HepG2 (cell line): ENCODE data around the gene ALDH3B1. TPM values are rescaled to one million over a fixed set of nuclear protein-coding genes. Genes with fewer than 3 reads are reported as not detected.

Source experiments
- ATAC-seq: fragments of 200-7000 bp; cut with Tn5 transposase; 3 replicates; pipeline ENCODE4 v1.9.1; 2020; ENCODE audit warnings: mild to moderate bottlenecking, moderate library complexity
- BruUV-seq: library from RNA; stranded (reverse); fragments of 400-500 nt; replicated peaks from 2 replicates; lab custom pipeline; 2021; lab: Mats Ljungman, UMichigan
- CTCF ChIA-PET: fragments of 300-600 bp; formaldehyde crosslinking; extraction: SDS; loops from one replicate; lab custom pipeline; 2021; ENCODE audit warnings: low total read pairs, inconsistent platforms, low intra/inter-chr PET ratio; lab: Yijun Ruan, JAX
- POLR2A ChIA-PET: fragments of 350-600 bp; sonication (Branson Sonifier 250); formaldehyde crosslinking; loops from one replicate; lab custom pipeline; 2020; ENCODE audit warnings: antibody characterized with exemption, inconsistent platforms; lab: Yijun Ruan, JAX
- DNase-seq: peaks from one replicate; pipeline ENCODE4 v3.0.0-alpha.2; 2015; ENCODE audit warnings: low spot score
- FAIRE-seq: peaks from 3 replicates; lab custom pipeline; 2011; peaks lifted over from hg19 to GRCh38; lab: Jason Lieb, UNC
- H2AFZ ChIP-seq: one replicate; pipeline ENCODE4 v1.6.1; 2011; ENCODE audit warnings: low read length, inconsistent platforms
- H3K27ac ChIP-seq: fragments of 300-600 bp; 3 replicates; pipeline ENCODE4 v1.8.0; 2011; ENCODE audit warnings: mixed run types, mild to moderate bottlenecking, mixed read lengths, low read length, inconsistent platforms; ENCODE audit not compliant: insufficient read depth; ENCODE audit errors: extremely low read length
- H3K27me3 ChIP-seq, 2 experiments: fragments of 200-600 bp in 1 of 2; 2 replicates in 1 of 2; 3 replicates in 1 of 2; pipeline versions ENCODE4 v1.6.0 to v1.8.0; 2011; ENCODE audit warnings: low read length in 2 of 2, mild to moderate bottlenecking in 2 of 2, moderate library complexity in 2 of 2, inconsistent platforms in 1 of 2; ENCODE audit not compliant: insufficient read depth in 2 of 2, control insufficient read depth in 1 of 2
- H3K36me3 ChIP-seq, 2 experiments: fragments of 200-600 bp in 1 of 2; replicated peaks in 1 of 2; 2 replicates in 1 of 2; 3 replicates in 1 of 2; pipeline versions ENCODE4 v1.5.1 to v1.8.0; 2011; ENCODE audit warnings: low read length in 2 of 2, inconsistent platforms in 1 of 2; ENCODE audit not compliant: insufficient read depth in 2 of 2, control insufficient read depth in 1 of 2
- H3K4me1 ChIP-seq: 2 replicates; pipeline ENCODE4 v1.5.1; 2012; ENCODE audit warnings: low read length, inconsistent platforms; ENCODE audit not compliant: insufficient read depth
- H3K4me2 ChIP-seq: 2 replicates; pipeline ENCODE4 v1.6.0; 2011; ENCODE audit warnings: low read depth, low read length, inconsistent platforms
- H3K4me3 ChIP-seq, 3 experiments: fragments of 200-600 bp in 1 of 3; sonication (generic), shearing (Covaris generic) in 1 of 3; replicated peaks in 1 of 3; 2 replicates each; pipeline ENCODE4 v1.5.1; 2011 to 2016; ENCODE audit warnings: low read length in 3 of 3, inconsistent platforms in 2 of 3, low read depth in 2 of 3, mild to moderate bottlenecking in 2 of 3, control low read depth in 1 of 3, mixed read lengths in 1 of 3; ENCODE audit not compliant: insufficient read depth in 1 of 3
- H3K79me2 ChIP-seq: one replicate; pipeline ENCODE4 v1.6.1; 2011; ENCODE audit warnings: low read length, inconsistent platforms; ENCODE audit not compliant: insufficient read depth
- H3K9ac ChIP-seq: 2 replicates; pipeline ENCODE4 v1.6.0; 2011; ENCODE audit warnings: mild to moderate bottlenecking, low read depth, low read length, inconsistent platforms; ENCODE audit not compliant: insufficient read depth
- H3K9me3 ChIP-seq: 2 replicates; pipeline ENCODE4 v1.5.1; 2012; ENCODE audit warnings: mild to moderate bottlenecking, low read length
- H4K20me1 ChIP-seq: 2 replicates; pipeline ENCODE4 v1.6.0; 2011; ENCODE audit warnings: inconsistent platforms, mild to moderate bottlenecking, low read length, moderate library complexity; ENCODE audit not compliant: insufficient read depth
- ATF2 ChIP-seq: sonication (generic); formaldehyde crosslinking; IDR thresholded peaks from 2 replicates; pipeline ENCODE4 v1.4.0; 2020; ENCODE audit warnings: missing genetic modification reagents
- CREB3 ChIP-seq: sonication (generic); formaldehyde crosslinking; IDR thresholded peaks from 2 replicates; pipeline ENCODE4 v1.5.0; 2020; ENCODE audit warnings: missing genetic modification reagents
- DMAP1 ChIP-seq: IDR thresholded peaks from 2 replicates; pipeline ENCODE4 v1.6.1; 2016
- FOXA1 ChIP-seq, 2 experiments: fragments of 450-650 bp in 1 of 2; sonication (generic) in 1 of 2; formaldehyde crosslinking in 1 of 2; IDR thresholded peaks; 2 replicates each; pipeline versions ENCODE4 v1.4.0 to v1.6.1; 2016 to 2020; ENCODE audit warnings: missing genetic modification reagents in 1 of 2
- KLF15 ChIP-seq: sonication (generic); formaldehyde crosslinking; IDR thresholded peaks from 2 replicates; pipeline ENCODE4 v1.8.1; 2023; ENCODE audit warnings: borderline replicate concordance, mild to moderate bottlenecking, inconsistent platforms, missing genetic modification reagents, mixed read lengths
- KLF9 ChIP-seq: IDR thresholded peaks from 2 replicates; pipeline ENCODE4 v1.6.1; 2016; ENCODE audit warnings: low read depth
- MTF1 ChIP-seq: sonication (generic); formaldehyde crosslinking; IDR thresholded peaks from 2 replicates; pipeline ENCODE4 v1.5.0; 2020; ENCODE audit warnings: missing genetic modification reagents
- NR2F1 ChIP-seq, 2 experiments: fragments of 450-650 bp in 1 of 2; formaldehyde crosslinking in 1 of 2; IDR thresholded peaks; 2 replicates each; pipeline versions ENCODE4 v1.5.0 to v1.6.1; 2016 to 2020; ENCODE audit warnings: mild to moderate bottlenecking in 1 of 2, missing compliant biosample characterization in 1 of 2, missing genetic modification reagents in 1 of 2, moderate library complexity in 1 of 2
- POLR2AphosphoS5 ChIP-seq: IDR thresholded peaks from 2 replicates; pipeline ENCODE4 v1.6.1; 2012; ENCODE audit warnings: low read depth, low read length
- SP5 ChIP-seq: IDR thresholded peaks from 2 replicates; pipeline ENCODE4 v1.6.1; 2016; ENCODE audit warnings: low read depth, borderline replicate concordance
- ZNF136 ChIP-seq: sonication (generic); formaldehyde crosslinking; IDR thresholded peaks from 2 replicates; pipeline ENCODE4 v1.8.1; 2022; ENCODE audit warnings: low read depth, mild to moderate bottlenecking, moderate library complexity, missing genetic modification reagents
- ZNF20 ChIP-seq: sonication (generic); formaldehyde crosslinking; IDR thresholded peaks from 2 replicates; pipeline ENCODE4 v1.4.0; 2020; ENCODE audit warnings: mild to moderate bottlenecking, moderate library complexity, missing genetic modification reagents
- ZNF724P ChIP-seq: sonication (generic); formaldehyde crosslinking; IDR thresholded peaks from 2 replicates; pipeline ENCODE4 v1.8.0; 2022; ENCODE audit warnings: missing genetic modification reagents, borderline replicate concordance
- ZNF891 ChIP-seq: sonication (generic); formaldehyde crosslinking; IDR thresholded peaks from 2 replicates; pipeline ENCODE4 v1.5.0; 2020; ENCODE audit warnings: mild to moderate bottlenecking, missing genetic modification reagents
- WGBS: methylation state at CpG from one replicate; pipeline ENCODE4 v1.1.6; 2017; ENCODE audit warnings: low lambda C conversion rate; 5-methylcytosine and 5-hydroxymethylcytosine counted together
- in situ Hi-C: cut with HindIII; loops from 2 replicates; pipeline ENCODE4 v1.10.0; 2017; ENCODE audit warnings: low pct_unique_long_range_greater_than_20kb; ENCODE audit not compliant: extremely low pct_ligation_motif_present
- intact Hi-C: fragments of 100-400 bp; cut with micrococcal nuclease; formaldehyde crosslinking; loops from one replicate; pipeline ENCODE4 v1.10.0; 2022; ENCODE audit not compliant: unreplicated experiment
- polyA plus RNA-seq, 8 experiments: library from polyadenylated mRNA; depleted of rRNA in 3 of 8; stranded (reverse) in 7 of 8; unstranded in 1 of 8; fragments of >200 nt; fragmentation: Illumina TruSeq in 4 of 8; extraction: Trizol in 4 of 8; gene quantifications; 2 replicates each; pipeline versions ENCODE4 v1.2.1 to v1.2.3, GENCODE V29; 2011 to 2016; ENCODE audit warnings: low read depth in 4 of 8, missing spikeins in 1 of 8, mixed read lengths in 1 of 8; ENCODE audit not compliant: insufficient read depth in 1 of 8
- total RNA-seq, 5 experiments: library from RNA; depleted of rRNA; stranded (reverse); fragments of >200 nt; fragmentation: Illumina TruSeq; extraction: Trizol; gene quantifications; 2 replicates each; pipeline ENCODE4 v1.2.3, GENCODE V29; 2016; ENCODE audit warnings: low read depth in 1 of 5
- TF ChIP-seq, protein P1 (sequence below): sonication (generic); formaldehyde crosslinking; IDR thresholded peaks from 2 replicates; pipeline ENCODE4 v1.8.0; 2022; ENCODE audit warnings: mild to moderate bottlenecking, missing genetic modification reagents
- TF ChIP-seq, protein P2 (sequence below): IDR thresholded peaks from 2 replicates; pipeline ENCODE4 v1.4.0; 2020; ENCODE audit warnings: mild to moderate bottlenecking, missing genetic modification reagents

ALDH3B1 gene
- total and polyA plus RNA-seq, 2 of the 13 experiments (the other 11 are each of a cell fraction or from before 2014, with no cell fraction given) = 4.0 to 6.7 TPM

DNA sequence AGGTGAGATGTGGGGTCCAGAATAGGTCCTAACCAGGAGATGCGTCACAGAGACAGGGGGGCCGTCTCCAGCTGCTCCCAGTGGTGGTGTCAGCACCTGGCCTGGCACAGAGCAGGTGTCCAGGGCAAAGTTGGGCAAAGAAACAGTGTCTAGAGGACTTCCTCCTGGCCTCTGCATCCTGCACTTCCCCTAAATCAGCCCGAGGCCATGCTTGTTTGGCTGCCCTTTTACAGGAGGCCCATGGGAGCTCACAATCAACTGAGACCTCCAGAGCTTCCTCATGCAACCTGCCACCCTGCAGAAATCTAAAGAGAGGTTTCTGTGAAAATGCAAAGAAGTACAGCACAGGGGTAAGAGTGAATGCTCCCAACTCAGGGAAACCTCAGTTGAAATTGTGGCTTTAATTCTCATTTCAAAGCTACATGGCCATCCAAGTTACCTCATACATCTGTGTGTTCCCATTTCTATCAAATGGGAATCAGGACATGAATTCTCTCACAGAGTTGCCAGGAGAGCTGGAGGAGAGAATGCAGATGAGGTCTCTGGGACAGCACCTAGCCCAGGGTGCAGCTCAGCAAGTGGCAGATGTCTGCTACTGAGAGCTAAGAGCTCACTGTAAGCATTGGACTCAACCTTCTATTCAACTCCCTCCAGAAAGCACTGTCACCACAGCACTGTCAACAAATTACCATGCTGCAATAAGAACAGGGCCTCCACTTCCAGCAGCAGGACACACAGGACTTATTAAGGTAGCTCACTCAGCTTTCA is 61.3 kb downstream of the ALDH3B1 start:
- H2AFZ ChIP-seq = no peak overlapping the region
- H3K79me2 ChIP-seq = peaks cover 20% of the 10 kb centered on the region
- no peaks in the 10 kb centered on the region for H3K27me3 ChIP-seq
- TF ChIP-seq, protein P1, sequence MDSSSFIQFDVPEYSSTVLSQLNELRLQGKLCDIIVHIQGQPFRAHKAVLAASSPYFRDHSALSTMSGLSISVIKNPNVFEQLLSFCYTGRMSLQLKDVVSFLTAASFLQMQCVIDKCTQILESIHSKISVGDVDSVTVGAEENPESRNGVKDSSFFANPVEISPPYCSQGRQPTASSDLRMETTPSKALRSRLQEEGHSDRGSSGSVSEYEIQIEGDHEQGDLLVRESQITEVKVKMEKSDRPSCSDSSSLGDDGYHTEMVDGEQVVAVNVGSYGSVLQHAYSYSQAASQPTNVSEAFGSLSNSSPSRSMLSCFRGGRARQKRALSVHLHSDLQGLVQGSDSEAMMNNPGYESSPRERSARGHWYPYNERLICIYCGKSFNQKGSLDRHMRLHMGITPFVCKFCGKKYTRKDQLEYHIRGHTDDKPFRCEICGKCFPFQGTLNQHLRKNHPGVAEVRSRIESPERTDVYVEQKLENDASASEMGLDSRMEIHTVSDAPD = no peak
- TF ChIP-seq ZNF136 (CRISPR knock-in tag) (no peak), POLR2AphosphoS5 (no peak), NR2F1 (CRISPR knock-in tag; IDR thresholded peaks at IDR 0.05) (no peak), ZNF724P (CRISPR knock-in tag) (no peak), KLF9 (CRISPR knock-in tag) (no peak), ZNF891 (CRISPR knock-in tag) (no peak), KLF15 (CRISPR knock-in tag) (no peak), SP5 (CRISPR knock-in tag) (no peak), FOXA1 (IDR thresholded peaks at IDR 0.05) (no peak), FOXA1 (CRISPR knock-in tag; IDR thresholded peaks at IDR 0.05) (no peak), ATF2 (no peak), MTF1 (no peak), ZNF20 (CRISPR knock-in tag) (no peak), DMAP1 (CRISPR knock-in tag) (no peak), CREB3 (no peak)
- TF ChIP-seq, protein P2, sequence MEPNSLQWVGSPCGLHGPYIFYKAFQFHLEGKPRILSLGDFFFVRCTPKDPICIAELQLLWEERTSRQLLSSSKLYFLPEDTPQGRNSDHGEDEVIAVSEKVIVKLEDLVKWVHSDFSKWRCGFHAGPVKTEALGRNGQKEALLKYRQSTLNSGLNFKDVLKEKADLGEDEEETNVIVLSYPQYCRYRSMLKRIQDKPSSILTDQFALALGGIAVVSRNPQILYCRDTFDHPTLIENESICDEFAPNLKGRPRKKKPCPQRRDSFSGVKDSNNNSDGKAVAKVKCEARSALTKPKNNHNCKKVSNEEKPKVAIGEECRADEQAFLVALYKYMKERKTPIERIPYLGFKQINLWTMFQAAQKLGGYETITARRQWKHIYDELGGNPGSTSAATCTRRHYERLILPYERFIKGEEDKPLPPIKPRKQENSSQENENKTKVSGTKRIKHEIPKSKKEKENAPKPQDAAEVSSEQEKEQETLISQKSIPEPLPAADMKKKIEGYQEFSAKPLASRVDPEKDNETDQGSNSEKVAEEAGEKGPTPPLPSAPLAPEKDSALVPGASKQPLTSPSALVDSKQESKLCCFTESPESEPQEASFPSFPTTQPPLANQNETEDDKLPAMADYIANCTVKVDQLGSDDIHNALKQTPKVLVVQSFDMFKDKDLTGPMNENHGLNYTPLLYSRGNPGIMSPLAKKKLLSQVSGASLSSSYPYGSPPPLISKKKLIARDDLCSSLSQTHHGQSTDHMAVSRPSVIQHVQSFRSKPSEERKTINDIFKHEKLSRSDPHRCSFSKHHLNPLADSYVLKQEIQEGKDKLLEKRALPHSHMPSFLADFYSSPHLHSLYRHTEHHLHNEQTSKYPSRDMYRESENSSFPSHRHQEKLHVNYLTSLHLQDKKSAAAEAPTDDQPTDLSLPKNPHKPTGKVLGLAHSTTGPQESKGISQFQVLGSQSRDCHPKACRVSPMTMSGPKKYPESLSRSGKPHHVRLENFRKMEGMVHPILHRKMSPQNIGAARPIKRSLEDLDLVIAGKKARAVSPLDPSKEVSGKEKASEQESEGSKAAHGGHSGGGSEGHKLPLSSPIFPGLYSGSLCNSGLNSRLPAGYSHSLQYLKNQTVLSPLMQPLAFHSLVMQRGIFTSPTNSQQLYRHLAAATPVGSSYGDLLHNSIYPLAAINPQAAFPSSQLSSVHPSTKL (CRISPR knock-in tag) = no peak
- FAIRE-seq (no peak), DNase-seq (no peak), ATAC-seq (no peak; the same call in 2 of the 3 replicates)
- peaks cover 59 to 97% of the 10 kb centered on the region in 2 experiments for H3K36me3 ChIP-seq
- H3K27ac ChIP-seq = no peak overlapping the region
- H4K20me1 ChIP-seq = peaks cover 8% of the 10 kb centered on the region; the same call in 1 of the 2 replicates
- peaks cover 13% of the 10 kb centered on the region for H3K4me1 ChIP-seq
- ChIA-PET POLR2A (no interaction called here), CTCF (no interaction called here)
- WGBS = 100% methylated on average over 2 of the region's 3 CpGs
- in situ Hi-C loops = loop anchor here (10.0 kb wide), 1 partner anchor 133 kb away; no protein-coding TSS in a partner anchor
- BruUV-seq = no TSS peak
- H3K9ac ChIP-seq = no peak overlapping the region
- intact Hi-C loops = no loop called here
- no peak overlapping the region for H3K4me2 ChIP-seq
- no peak overlapping the region for H3K4me3 ChIP-seq
- no peaks in the 10 kb centered on the region for H3K9me3 ChIP-seq
